HEK293T (cell line): ENCODE results near the gene NFAT5.

Experiments
- CTCF ChIA-PET: fragments of 350-600 bp; formaldehyde crosslinking; extraction: SDS; loops from one replicate; lab custom pipeline; 2021; ENCODE audit warnings: antibody characterized with exemption, inconsistent platforms; lab: Yijun Ruan, JAX
- POLR2A ChIA-PET: fragments of 350-600 bp; formaldehyde crosslinking; extraction: SDS; loops from one replicate; lab custom pipeline; 2020; ENCODE audit warnings: antibody characterized with exemption, inconsistent platforms; lab: Yijun Ruan, JAX
- DNase-seq: peaks from one replicate; pipeline ENCODE4 v3.0.0; 2012; ENCODE audit warnings: mixed read lengths; ENCODE audit errors: extremely low spot score
- ARNT ChIP-seq: fragments of 450-650 bp; IDR thresholded peaks from 2 replicates; pipeline ENCODE4 v1.6.1; 2017; ENCODE audit warnings: mild to moderate bottlenecking
- BHLHE40 ChIP-seq: fragments of 450-650 bp; IDR thresholded peaks from 2 replicates; pipeline ENCODE4 v1.6.1; 2016; ENCODE audit warnings: mild to moderate bottlenecking, moderate library complexity, borderline replicate concordance
- CTBP1 ChIP-seq: fragments of 450-650 bp; IDR thresholded peaks from 2 replicates; pipeline ENCODE4 v1.6.1; 2016; ENCODE audit warnings: borderline replicate concordance
- ELF4 ChIP-seq: fragments of 450-650 bp; IDR thresholded peaks from 2 replicates; pipeline ENCODE4 v1.6.1; 2017; ENCODE audit warnings: antibody characterized with exemption
- FOXA1 ChIP-seq: fragments of 450-650 bp; IDR thresholded peaks from 2 replicates; pipeline ENCODE4 v1.6.1; 2016; ENCODE audit warnings: mild to moderate bottlenecking
- FOXK2 ChIP-seq: fragments of 450-650 bp; IDR thresholded peaks from 2 replicates; pipeline ENCODE4 v1.6.1; 2016; ENCODE audit warnings: mild to moderate bottlenecking
- FOXM1 ChIP-seq: fragments of 450-650 bp; IDR thresholded peaks from 2 replicates; pipeline ENCODE4 v1.6.1; 2017; ENCODE audit warnings: mild to moderate bottlenecking, borderline replicate concordance
- HDGF ChIP-seq: fragments of 450-650 bp; IDR thresholded peaks from 2 replicates; pipeline ENCODE4 v1.6.1; 2017; ENCODE audit warnings: antibody characterized with exemption, borderline replicate concordance
- L3MBTL2 ChIP-seq: fragments of 450-650 bp; conservative IDR thresholded peaks from 2 replicates; pipeline ENCODE4 v1.6.1; 2016; ENCODE audit warnings: mild to moderate bottlenecking
- LEF1 ChIP-seq: fragments of 450-650 bp; IDR thresholded peaks from 2 replicates; pipeline ENCODE4 v1.6.1; 2017; ENCODE audit warnings: mild to moderate bottlenecking, borderline replicate concordance
- NFRKB ChIP-seq: fragments of 450-650 bp; IDR thresholded peaks from 2 replicates; pipeline ENCODE4 v1.6.1; 2016; ENCODE audit warnings: mild to moderate bottlenecking, moderate library complexity
- PKNOX1 ChIP-seq: fragments of 450-650 bp; IDR thresholded peaks from 2 replicates; pipeline ENCODE4 v1.6.1; 2016
- SP1 ChIP-seq: fragments of 450-650 bp; IDR thresholded peaks from 2 replicates; pipeline ENCODE4 v1.6.1; 2017
- SUZ12 ChIP-seq: fragments of 450-650 bp; IDR thresholded peaks from 2 replicates; pipeline ENCODE4 v1.6.1; 2016; ENCODE audit warnings: mild to moderate bottlenecking
- TARDBP ChIP-seq: fragments of 450-650 bp; IDR thresholded peaks from 2 replicates; pipeline ENCODE4 v1.6.1; 2016
- ZNF384 ChIP-seq: fragments of 450-650 bp; IDR thresholded peaks from 2 replicates; pipeline ENCODE4 v1.6.1; 2016

NFAT5 gene

DNA sequence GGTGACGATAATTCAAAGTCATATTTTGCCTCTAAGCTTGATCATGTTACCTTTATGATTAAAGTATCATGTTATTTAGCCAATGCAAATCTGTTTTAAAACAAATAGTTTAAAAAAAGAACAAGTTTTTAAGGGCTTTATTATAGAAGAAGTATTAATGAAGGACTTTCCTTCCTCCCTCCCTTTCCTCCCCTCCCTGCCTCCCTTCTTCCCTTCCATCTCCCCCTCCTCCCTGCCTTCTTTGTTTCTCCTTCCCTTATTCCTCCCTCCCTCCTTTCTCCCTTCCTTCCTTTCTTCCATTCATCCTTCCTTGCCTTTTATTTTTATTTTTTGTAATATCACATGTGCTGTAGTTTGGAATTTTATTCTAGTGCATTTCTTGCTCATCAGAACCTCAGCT, 134.1 kb downstream of the NFAT5 start:
- no peak for DNase-seq
- TF ChIP-seq SUZ12 (no peak), BHLHE40 (no peak), ARNT (no peak), TARDBP (no peak), FOXA1 (no peak), FOXK2 (no peak), PKNOX1 (no peak), L3MBTL2 (no peak), CTBP1 (no peak), HDGF (no peak), FOXM1 (no peak), SP1 (no peak), LEF1 (no peak), ELF4 (no peak), ZNF384 (no peak), NFRKB (no peak)
- ChIA-PET POLR2A (interaction anchor here (1.7 kb wide), 1 partner anchor 55 kb away, joined by 6 read pairs; the partner anchor contains the start of gene NOB1), CTCF (no interaction called here)

- TF ChIP-seq L3MBTL2 (no peak), ZNF384 (no peak), LEF1 (no peak), FOXM1 (no peak), BHLHE40 (no peak), TARDBP (no peak), ARNT (no peak), FOXA1 (no peak), PKNOX1 (no peak), ELF4 (no peak), FOXK2 (no peak), CTBP1 (no peak)
- ChIA-PET POLR2A (no interaction called here), CTCF (interaction anchor here (0.7 kb wide), 1 partner anchor 361 kb away, joined by 3 read pairs; no protein-coding TSS in a partner anchor)
- DNase-seq = no peak
Measured at GRCh38 chr16:69701452-69701851, 135.7 kb downstream of the NFAT5 start.

DNA sequence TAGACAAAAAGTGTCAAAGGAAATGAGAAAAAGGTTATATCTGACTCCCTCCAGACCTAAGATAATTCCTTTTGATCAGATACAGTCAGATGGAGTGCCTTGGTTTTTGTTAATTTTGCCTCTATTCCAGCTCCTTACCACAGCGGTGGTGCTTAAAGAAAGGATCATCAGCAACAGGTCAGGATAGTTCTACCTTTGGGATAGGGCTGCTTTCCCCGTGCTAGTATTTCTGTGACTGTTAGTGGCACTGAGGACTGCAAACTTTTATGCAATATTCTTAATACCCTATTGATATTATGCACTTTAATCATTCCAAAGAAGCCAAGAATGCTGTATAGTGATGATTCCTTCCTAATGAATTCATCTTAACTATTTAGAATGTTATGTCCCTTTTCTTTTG, 136.1 kb downstream of the NFAT5 start:
- ChIA-PET POLR2A (no interaction called here), CTCF (no interaction called here)
- TF ChIP-seq PKNOX1 (no peak), SP1 (no peak), FOXA1 (no peak), L3MBTL2 (no peak), FOXK2 (no peak), ELF4 (no peak), ARNT (no peak), BHLHE40 (no peak), ZNF384 (no peak), CTBP1 (no peak), FOXM1 (no peak), TARDBP (no peak), HDGF (no peak), NFRKB (no peak), SUZ12 (no peak)
- no peak for DNase-seq

- ChIA-PET CTCF (no interaction called here), POLR2A (interaction anchor here (1.0 kb wide), 1 partner anchor 59 kb away, joined by 3 read pairs; the partner anchor contains the start of gene WWP2)
- no peak for DNase-seq
- TF ChIP-seq HDGF = no peak
- no peak for TF ChIP-seq ELF4
- no peak for TF ChIP-seq L3MBTL2
- no peak for TF ChIP-seq TARDBP
- no peak for TF ChIP-seq ZNF384
Measured at GRCh38 chr16:69703638-69704037, 137.9 kb downstream of the NFAT5 start.

- CTCF ChIA-PET = no interaction called here
- no peak for TF ChIP-seq L3MBTL2
- no peak for TF ChIP-seq NFRKB
- POLR2A ChIA-PET = interaction anchor here (1.3 kb wide), 1 partner anchor 48 kb away, joined by 5 read pairs; the partner anchor contains the start of gene NOB1
- DNase-seq = no peak
Measured at GRCh38 chr16:69706256-69706974, 140.6 kb downstream of the NFAT5 start.

GRCh38 chr16:69706975-69707340, 141.2 kb downstream of the NFAT5 start:
- DNase-seq = no peak
- ChIA-PET CTCF (no interaction called here), POLR2A (interaction anchor here (1.3 kb wide), 1 partner anchor 48 kb away, joined by 5 read pairs; the partner anchor contains the start of gene NOB1)
- TF ChIP-seq FOXA1 (no peak), HDGF (no peak), ELF4 (no peak), PKNOX1 (no peak), CTBP1 (no peak)
